COLO829 (cell line): ENCODE data around the gene PSPN.
"Not testable (repeated sequence)": the region's sequence is repeated elsewhere in the genome, so short reads cannot be mapped to it uniquely, and the experiment has no call there.

ENCODE experiments used
- DNase-seq: peaks from one replicate; pipeline ENCODE4 v3.0.0; 2012; ENCODE audit warnings: low spot score

PSPN gene

DNA sequence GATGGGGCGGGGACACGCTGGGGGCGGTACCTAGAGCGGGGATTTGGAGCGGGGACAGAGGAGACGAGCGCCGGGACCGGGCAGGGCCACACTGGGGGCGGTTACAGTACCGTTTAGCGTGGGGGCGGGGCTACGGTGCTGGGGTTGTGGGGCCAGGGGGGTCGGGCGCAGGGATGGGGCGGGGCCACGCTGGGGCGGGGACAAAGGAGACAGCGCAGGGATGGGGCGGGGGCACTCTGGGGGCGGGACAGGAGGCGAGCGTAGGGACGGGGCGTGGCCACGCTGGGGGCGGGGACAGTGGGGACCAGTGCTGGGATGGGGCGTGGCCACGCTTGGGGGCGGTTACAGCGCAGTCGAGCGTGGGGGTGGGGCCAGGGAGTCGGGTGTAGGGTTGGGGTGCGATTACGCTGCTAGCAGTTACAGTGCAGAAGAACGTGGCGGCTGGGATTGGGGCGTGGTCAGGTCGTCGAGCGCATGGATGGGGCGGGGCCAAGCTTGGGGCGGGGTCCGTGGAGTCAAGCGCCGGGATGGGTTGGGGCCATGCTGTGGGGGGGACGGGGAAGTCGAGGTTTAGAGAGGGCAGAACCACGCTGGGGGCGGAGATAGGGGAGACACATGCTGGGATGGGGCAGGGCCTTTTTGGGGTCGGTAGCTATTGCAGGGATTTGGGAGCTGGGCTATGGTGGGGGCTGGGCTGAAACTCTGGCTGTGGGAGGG is 2.5 kb downstream of the PSPN start:
- peak; percentile 92 for DNase-seq

DNA sequence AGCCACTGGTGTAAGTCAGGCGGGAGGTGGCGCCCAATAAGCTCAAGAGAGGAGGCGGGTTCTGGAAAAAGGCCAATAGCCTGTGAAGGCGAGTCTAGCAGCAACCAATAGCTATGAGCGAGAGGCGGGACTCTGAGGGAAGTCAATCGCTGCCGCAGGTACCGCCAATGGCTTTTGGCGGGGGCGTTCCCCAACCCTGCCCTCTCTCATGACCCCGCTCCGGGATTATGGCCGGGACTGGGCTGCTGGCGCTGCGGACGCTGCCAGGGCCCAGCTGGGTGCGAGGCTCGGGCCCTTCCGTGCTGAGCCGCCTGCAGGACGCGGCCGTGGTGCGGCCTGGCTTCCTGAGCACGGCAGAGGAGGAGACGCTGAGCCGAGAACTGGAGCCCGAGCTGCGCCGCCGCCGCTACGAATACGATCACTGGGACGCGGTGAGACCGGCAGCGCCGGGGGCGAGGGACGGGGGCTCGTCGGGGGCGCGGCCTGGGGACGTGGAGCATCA is 3.1 kb downstream of the PSPN start, which contains the start of gene ALKBH7:
Gene ALKBH7 (plus strand): TSS at position 201 of the 502 bp plus-strand sequence. CDS start 27 bp downstream, at position 228.
- DNase-seq: peak; percentile 93

GRCh38 chr19:6364353-6364752 is 11.4 kb downstream of the PSPN start:
- DNase-seq: no peak

DNA sequence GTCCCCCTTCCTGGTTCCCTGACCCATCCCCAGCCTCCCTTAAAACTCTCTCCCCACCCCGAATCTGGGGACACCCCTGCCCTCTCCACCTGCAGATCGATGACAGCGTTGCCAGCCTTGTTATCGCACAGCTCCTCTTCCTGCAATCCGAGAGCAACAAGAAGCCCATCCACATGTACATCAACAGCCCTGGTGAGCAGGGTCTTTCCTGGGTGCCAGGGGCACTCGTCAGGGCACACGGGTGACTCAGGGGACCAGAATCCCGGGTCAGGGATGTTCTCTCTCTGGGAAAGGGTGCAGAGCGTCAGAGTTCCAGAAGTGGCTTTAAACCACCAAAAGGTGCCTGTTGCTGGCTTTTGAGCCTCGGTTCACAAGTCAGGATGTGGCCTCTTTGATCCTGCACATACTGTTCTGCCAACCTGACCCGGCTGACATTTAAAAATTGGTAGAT is 13.4 kb downstream of the PSPN start:
- no peak for DNase-seq

GRCh38 chr19:6362027-6362350 is 13.7 kb downstream of the PSPN start:
- DNase-seq: no peak

DNA sequence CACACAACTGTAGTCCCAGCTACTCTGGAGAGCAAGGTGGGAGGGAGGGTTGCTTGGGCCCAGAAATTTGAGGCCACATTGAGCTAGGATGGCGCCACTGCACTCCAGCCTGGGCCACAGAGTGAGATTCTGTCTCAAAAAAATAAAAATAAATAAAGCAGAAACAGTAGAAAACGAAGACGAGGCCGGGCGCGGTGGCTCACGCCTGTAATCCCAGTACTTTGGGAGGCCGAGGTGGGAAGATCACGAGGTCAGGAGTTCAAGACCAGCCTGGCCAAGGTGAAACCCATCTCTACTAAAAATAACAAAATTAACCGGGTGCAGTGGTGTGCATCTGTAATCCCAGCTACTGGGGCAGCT is 14.9 kb downstream of the PSPN start:
- DNase-seq: not testable (repeated sequence)

DNA sequence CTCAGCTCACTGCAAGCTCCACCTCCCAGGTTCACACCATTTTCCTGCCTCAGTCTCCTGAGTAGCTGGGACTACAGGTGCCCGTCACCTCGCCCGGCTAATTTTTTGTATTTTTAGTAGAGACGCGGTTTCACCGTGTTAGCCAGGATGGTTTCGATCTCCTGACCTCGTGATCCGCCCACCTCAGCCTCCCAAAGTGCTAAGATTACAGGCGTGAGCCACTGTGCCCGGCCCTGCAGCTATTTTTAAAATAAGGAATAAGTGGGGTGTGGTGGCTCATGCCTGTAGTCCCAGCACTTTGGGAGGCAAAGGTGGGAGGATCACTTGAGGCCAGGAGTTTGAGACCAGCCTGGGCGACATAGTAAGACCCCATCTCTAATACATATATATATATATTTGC is 15.3 kb downstream of the PSPN start:
- not testable (repeated sequence) for DNase-seq

- DNase-seq: no peak
These were observed 16.0 kb downstream of the PSPN start for GRCh38 chr19:6359568-6360341.

DNA sequence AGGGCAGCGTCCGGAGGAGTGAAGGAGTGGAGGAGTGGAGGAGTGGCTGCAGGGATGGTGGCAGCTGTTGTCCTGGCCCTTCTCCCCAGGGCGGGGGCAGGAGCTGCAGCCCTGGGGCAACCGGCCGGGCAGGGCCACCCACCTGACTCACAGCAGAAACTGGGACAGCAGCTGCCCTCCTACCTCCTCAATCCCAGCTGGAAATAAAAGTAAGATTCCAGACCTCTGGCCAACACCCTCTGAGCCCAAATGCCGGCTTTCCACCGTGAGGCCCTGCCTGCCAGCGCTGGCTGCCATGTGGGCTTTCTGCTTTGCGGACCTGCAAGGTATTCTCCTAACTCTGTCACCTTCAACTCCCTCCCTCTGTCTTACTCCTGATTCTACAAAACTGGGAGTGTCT is 17.7 kb downstream of the PSPN start:
- no peak for DNase-seq

GRCh38 chr19:6357174-6357573 is 18.6 kb downstream of the PSPN start:
- no peak for DNase-seq

DNA sequence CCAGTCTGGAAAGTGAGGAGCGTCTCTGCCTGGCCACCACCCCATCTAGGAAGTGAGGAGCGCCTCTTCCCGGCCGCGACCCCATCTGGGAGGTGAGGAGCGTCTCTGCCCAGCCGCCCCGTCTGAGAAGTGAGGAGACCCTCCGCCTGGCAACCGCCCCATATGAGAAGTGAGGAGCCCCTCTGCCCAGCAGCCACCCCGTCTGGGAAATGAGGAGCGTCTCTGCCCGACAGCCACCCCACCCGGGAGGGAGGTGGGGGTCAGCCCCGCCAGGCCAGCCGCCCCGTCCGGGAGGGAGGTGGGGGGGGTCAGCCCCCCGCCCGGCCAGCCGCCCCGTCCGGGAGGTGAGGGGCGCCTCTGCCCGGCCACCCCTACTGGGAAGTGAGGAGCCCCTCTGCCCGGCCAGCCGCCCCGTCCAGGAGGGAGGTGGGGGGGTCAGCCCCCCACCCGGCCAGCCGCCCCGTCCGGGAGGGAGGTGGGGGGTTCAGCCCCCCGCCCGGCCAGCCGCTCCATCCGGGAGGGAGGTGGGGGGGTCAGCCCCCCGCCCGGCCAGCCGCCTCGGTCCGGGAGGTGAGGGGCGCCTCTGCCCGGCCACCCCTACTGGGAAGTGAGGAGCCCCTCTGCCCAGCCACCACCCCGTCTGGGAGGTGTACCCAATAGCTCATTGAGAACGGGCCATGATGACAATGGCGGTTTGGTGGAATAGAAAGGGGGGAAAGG is 20.3 kb downstream of the PSPN start:
- not testable (repeated sequence) for DNase-seq

GRCh38 chr19:6354098-6354674 is 21.5 kb downstream of the PSPN start:
- DNase-seq: peak; percentile 12

DNA sequence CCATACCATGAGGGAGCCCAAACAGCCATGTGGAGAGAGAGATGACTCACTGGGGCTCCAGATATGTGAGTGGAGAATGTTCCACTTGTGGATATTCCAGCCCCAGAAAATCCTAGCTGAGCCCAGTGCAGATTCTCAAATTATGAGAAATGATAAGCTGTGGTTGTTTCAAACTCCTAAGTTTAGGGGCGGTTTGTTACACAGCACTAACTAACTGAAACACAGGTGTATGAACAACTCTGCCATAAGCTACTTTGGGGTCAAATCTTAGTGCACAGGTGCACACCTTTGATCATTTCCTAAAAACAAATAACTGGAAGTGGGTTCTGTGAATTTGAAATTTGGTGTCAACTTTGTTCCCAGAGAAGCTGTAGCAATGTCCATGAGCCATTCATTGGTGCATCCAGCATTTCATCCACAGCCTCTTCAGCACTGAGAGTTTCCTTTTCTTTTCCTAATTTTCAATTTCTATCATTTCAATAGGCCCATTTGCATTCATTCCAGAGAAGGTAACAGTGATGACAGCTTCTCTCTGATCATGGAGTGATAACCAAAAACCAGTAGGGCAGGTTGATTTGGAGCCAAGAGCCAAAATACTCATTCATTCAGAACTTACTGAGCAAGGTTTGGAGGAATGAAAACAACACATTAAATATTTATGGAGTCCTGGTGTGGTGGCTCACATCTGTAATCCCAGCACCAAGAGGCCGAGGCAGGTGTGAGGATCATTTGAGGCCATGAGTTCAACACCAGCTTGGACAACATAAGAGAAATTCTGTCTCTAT is 23.2 kb downstream of the PSPN start:
- DNase-seq: no peak

DNA sequence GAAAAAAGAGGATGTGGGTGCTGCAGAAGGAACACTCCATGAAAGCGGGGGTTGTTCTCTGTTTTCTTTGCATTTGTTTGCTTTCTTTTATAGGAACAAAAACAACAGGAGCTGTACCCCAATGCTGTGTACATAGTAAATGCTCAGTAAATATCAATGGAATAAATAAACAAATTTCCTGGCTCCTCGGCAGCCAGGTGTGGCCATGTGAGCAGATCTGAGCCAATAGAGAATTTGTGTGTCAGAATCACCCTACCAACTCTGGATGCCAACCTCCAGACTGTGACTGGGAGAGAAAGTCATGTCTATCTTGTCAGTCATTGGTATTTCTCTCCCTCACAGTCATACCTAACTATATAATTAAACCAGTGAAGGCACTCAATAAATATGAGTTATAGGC is 25.0 kb downstream of the PSPN start:
- no peak for DNase-seq

DNA sequence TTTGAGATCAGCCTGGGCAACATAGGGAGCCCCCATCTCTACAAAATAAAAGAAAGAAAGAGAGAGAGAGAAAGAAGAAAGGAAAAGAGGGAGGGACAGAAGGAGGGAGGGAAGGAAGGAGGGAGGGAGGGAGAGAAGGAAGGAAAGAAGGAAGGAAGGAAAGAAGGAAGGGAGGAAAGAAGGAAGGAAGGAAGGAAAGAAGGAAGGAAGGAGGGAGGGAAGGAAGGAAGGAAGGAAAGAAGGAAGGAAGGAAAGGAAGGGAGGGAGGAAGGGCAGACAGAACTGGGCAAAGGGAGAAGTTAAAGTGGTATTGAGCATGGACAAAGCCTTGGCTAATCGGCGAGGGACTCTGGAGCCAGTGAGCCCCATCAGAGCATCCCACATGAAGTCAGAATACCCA is 26.5 kb downstream of the PSPN start:
- DNase-seq: not testable (repeated sequence)

- DNase-seq: no peak
These were observed 32.3 kb downstream of the PSPN start for GRCh38 chr19:6343462-6343861.

GRCh38 chr19:6340493-6341201 is 35.1 kb downstream of the PSPN start:
- no peak for DNase-seq

DNA sequence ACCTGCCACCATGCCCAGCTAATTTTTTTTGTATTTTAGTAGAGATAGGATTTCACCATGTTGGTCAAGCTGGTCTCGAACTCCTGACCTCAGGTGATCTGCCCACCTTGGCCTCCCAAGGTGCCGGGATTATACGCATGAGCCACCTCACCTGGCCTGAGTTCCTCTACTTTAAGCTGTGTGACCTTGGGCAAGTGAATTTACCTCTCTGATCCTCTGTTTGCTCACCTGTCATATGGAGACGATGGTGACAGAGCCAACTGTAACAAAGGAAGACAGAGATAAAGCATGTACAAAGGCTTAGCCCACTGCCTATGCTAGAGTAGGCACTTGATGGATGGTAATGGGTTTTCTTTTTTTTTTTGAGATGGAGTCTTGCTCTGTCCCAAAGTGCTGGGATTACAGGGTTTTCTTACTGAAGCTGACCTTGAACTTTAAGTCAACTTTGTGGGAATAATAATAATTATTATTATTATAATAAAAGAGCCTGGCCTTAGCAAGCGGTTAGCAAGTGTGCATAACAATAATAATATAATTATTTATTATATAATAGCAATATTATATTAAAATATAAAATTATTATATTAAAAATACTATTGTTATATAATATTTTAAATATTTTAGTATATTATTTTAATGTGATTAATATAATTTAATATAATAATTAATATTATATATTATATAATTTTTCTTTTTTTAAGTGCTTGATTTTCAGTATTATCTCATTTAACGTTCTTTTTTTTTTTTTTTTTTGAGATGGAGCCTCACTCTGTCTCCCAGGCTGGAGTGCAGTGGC is 41.0 kb downstream of the PSPN start:
- no peak for DNase-seq

- no peak for DNase-seq
These were observed 42.3 kb downstream of the PSPN start, which contains the start of gene ACER1 for GRCh38 chr19:6333439-6333838. TSS of gene ACER1 (minus strand) at chr19:6333612. CDS start at chr19:6333551, 61 bp downstream.

- DNase-seq: no peak
These were observed 48.9 kb downstream of the PSPN start for GRCh38 chr19:6326815-6327214.
